GM18861 (cell line): ENCODE data around the gene PAQR6.
"Not testable (repeated sequence)": the region's sequence is repeated elsewhere in the genome, so short reads cannot be mapped to it uniquely, and the experiment has no call there.

Source experiments
- ATAC-seq: cut with Tn5 transposase; IDR thresholded peaks from one replicate; pipeline ENCODE4 v1.9.1; 2021; ENCODE audit not compliant: unreplicated experiment

PAQR6 gene

DNA sequence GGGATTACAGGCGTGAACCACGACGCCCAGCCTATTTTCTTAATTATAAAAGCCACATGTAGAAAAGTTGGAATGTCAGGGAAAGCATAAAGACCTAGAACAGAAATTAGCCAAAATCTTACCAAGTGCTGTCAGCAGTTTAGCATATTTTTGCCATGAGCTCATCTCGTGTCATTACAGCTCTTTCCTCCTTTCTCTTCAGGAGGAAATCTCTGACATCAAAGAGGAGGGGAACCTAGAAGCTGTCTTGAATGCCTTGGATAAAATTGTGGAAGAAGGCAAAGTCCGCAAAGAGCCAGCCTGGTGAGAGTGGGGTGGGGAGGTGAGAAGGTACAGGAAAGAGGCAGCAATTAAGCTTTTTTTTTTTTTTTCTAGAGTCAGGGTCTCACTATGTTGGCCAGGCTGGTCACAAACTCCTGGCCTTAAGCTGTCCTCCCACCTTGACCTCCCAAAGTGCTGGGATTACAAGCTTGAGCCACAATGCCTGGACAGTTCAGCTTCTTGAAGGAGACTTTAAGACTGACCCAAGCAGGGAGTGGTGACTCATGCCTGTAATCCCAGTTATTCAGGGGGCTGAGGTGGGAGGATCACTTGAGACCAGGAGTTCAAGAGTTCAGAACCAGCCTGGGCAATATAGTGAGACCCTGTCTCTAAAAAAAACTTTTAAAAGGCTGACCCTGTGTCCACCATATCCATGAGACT lies 14.3 kb downstream of the PAQR6 start:
- ATAC-seq = no peak

DNA sequence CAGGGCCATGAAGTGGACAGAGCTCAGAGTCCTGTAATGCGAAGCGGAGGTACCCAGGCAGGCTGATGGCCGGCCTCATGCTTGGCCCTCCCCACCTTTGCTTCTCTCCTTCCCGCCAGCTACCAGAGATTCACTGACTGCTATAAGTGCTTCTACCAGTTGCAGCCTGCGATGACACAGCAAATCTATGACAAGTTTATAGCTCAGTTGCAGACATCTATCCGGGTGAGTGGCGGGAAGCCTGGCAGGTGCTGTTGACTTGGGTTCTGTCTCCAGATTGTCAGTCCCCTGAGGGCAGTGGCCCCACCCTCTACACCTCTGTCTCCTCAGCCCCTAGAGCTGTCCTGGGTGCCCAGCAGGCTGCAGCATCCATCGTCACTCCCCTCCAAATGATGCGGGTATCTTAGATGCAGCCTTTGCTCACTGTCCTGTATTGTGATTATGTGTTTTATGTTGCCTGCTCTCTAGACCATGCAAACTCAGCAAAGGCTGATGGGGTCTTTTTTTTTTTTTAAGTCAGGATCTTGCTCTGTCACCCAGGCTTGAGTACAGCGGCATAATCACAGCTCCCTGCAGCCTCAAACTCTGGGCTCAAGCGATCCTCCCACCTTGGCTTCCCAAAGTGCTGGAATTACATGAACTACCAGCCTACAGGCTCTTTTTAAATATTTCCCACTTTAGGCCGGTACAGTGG lies 15.5 kb downstream of the PAQR6 start:
- no peak for ATAC-seq

- no peak for ATAC-seq
These were observed 17.4 kb downstream of the PAQR6 start for GRCh38 chr1:156230473-156230837.

DNA sequence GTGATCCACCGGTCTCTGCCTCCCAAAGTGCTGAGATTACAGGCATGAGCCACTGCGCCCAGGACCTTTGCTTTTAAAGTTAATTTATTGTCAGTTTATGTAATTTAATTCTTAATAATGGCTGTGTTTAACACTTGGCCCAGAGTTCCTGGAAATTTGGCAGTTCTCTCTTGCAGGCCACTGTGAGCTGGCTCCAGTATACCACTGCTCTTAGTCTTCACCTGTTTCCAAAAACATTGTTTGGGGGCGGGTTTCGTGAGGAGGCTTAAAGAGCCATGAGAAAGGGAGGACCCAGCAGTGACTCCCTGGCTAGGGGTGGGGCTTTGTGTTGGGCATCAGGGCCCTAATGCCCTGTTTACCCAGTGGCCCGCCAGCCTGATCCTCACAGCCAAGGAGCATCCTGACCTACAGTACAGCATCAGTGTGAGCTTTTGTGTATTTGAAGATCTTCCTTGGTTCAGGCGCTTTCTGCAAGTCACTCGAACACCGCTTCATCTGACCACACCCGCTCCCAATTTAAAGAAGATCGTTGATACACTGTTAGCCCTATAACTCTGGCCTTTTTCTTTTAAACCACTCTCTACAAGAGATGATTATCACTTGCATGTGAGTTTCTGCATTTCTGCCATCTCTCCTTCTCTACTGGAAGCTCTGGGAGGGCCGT lies 17.9 kb downstream of the PAQR6 start:
- ATAC-seq = no peak

- ATAC-seq = no peak
These were observed 19.4 kb downstream of the PAQR6 start for GRCh38 chr1:156228501-156228900.

DNA sequence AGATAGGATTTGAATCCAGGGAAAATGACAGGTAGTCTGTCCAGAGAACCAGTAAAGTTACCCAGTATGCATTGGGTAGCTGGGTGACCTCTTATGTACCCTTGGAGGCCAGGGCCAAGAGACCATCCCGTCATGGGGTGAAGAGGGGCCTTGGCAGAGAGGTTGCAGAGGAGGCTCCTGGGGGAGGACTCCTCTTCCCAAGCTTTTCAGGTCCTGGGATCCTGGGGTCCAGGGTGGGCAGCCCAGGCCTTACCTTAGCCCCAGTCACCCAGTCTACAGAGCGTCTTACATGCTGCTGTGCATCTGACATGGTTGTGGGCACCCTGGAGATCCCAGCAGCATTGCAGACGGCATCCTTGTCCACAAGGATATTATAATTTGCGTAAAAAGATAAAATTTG lies 21.1 kb downstream of the PAQR6 start:
- ATAC-seq = no peak

- ATAC-seq = peak; percentile 60
These were observed 21.7 kb downstream of the PAQR6 start for GRCh38 chr1:156226116-156226538.

DNA sequence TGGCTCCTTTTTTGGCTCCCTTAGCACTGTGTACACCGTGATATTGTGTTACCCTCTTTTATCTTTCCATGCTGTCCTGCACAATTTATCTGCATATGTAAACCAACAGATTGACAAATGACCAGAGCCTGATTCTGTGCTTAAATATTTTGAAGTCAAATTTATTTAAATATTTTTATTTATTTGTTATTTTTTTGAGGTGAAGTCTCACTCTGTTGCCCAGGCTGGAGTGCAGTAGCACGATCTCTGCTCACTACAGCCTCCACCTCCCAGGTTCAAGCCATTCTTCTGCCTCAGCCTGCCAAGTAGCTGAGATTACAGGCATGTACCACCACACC lies 22.2 kb downstream of the PAQR6 start:
- no peak for ATAC-seq

DNA sequence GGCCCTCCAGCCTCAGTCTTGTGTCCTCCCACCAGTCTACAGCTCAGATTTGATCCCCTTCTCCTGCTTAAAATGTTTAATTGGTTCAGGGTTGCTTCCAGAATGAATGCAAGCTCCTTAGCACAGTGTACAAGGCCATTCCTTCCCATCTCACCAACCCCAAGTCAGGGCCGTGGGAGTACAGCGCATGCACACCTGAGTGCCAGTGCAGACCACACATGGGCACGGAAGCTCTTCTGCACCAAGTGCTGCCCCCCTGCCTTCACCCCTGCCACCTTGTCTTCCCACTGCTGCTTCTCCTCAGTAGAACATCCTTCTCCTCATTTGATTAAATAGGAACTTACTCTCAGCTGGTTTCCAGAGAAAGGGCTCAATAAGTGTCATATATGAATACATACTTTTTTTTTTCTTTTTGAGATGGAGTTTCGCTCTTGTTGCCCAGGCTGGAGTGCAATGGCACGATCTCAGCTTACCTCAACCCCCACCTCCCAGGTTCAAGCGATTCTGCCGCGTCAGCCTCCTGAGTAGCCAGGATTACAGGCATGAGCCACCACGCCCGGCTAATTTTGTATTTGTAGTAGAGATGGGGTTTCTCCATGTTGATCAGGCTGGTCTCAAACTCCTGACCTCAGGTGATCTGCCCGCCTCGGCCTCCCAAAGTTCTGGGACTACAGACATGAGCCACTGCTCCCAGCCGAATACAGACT lies 25.7 kb downstream of the PAQR6 start:
- ATAC-seq = no peak

GRCh38 chr1:156220226-156220625 lies 27.6 kb downstream of the PAQR6 start:
- no peak for ATAC-seq

- ATAC-seq = no peak
These were observed 30.0 kb downstream of the PAQR6 start for GRCh38 chr1:156217871-156218270.

DNA sequence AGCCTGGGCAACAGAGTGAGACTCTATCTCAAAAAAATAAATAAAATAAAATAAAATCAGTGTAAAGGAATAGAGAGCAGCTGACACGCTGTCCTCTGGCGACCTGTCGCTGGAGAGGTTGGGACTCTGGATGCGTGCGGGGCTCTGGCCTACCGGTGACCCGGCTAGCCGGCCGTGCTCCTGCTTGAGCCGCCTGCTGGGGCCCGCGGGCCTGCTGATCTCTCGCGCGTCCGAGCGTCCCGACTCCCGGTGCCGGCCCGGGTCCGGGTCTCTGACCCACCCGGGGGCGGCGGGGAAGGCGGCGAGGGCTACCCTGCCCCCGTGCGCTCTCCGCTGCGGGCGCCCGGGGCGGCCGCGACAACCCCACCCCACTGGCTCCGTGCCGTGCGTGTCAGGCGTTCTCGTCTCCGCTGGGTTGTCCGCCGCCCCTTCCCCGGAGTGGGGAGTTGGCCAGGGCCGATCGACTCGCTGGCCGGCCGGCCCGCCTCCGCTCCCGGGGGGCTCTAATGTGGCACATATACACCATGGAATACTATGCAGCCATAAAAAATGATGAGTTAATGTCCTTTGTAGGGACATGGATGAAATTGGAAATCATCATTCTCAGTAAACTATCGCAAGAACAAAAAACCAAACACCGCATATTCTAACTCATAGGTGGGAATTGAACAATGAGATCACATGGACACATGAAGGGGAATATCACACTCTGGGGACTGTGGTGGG lies 31.3 kb downstream of the PAQR6 start:
- not testable (repeated sequence) for ATAC-seq

DNA sequence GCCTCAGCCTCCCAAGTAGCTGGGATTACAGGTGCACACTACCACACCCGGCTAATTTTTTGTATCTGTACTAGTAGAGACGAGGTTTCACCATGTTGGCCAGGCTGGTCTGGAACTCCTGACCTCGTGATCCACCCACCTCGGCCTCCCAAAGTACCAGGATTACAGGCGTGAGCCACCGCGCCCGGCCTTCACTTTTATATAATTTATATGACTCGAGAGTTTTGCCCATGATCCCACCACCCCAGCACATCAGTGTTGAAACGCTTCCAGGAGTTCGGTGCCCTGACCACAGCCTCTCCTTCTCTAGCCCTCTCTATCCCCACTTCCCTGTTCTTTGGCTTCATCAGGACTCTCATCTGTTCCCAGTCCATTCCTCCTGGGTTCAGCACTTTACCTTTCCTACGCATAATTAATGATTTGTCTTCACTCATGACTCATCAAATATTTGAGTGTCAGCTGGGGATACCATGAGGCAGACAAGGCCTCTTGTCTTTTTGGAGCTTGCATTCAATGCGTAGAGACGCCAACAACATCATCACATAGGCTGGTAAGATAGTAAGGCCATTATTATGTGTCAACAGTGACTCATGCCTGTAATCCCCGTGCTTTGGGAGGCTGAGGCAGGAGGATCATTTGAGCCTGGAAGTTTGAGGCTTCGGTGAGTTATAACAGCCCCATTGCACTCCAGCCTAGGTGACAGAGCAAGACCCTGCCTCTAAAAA lies 33.7 kb downstream of the PAQR6 start:
- ATAC-seq = no peak

- ATAC-seq = no peak
These were observed 34.3 kb downstream of the PAQR6 start for GRCh38 chr1:156213644-156213966.

GRCh38 chr1:156212833-156213643 lies 34.8 kb downstream of the PAQR6 start, which contains the start of gene PMF1:
Gene PMF1, plus strand, starts transcription at chr1:156213007. Its CDS starts 9 bp downstream, at chr1:156213016.
- peak; percentile 70 for ATAC-seq

GRCh38 chr1:156212130-156212529 lies 35.7 kb downstream of the PAQR6 start:
- no peak for ATAC-seq

- ATAC-seq = no peak
These were observed 36.6 kb downstream of the PAQR6 start for GRCh38 chr1:156211243-156211642.

- no peak for ATAC-seq
These were observed 43.2 kb downstream of the PAQR6 start for GRCh38 chr1:156204686-156205085.

GRCh38 chr1:156203331-156203730 lies 44.5 kb downstream of the PAQR6 start:
- no peak for ATAC-seq

- no peak for ATAC-seq
These were observed 47.8 kb downstream of the PAQR6 start for GRCh38 chr1:156200044-156200443.
